ENCODE measurements around the gene SCTR. TPM values are rescaled to one million over a fixed set of nuclear protein-coding genes. Genes with fewer than 3 reads are reported as not detected.

The SCTR gene
- polyA plus RNA-seq, 3 donors = 7.4 to 11.2 (median 8.3) TPM

- DNase-seq (ENCODE audit: low read depth in 3 of 3, low spot score in 2 of 3) = no peak
These were observed 48.4 kb downstream of the SCTR start for GRCh38 chr2:119475857-119476244.

DNA sequence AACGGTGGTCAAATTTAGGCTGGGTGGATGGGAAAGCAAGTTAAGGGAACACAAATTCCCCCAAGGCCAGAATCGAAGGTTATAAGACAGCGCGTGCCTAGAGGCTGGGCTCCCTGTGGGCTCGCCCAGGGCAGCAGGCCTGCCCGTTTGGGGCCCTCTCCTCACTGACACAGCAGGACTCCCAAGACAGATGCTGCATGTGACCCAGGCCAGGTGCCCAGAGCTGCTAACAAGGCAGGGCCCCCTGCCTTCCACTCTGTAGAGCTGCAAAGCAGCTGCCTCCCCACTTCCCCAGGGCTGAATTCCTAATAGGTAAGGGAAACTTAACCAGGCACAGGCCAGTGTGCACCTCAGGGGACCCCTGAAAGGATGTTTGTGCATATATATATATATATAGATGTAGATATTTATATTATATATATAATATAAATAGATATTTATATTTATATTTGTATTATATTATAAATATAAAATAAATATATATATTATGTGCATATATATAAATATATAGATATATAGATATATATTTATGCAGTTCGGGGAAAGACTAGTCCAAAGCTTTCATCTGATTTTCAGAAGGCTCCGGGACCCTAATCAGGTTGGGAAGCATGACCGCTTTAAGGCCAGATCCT is 48.9 kb downstream of the SCTR start:
- DNase-seq (ENCODE audit: low read depth in 3 of 3, low spot score in 2 of 3) = no peak

GRCh38 chr2:119474371-119475224 is 49.7 kb downstream of the SCTR start:
- no peak for DNase-seq (ENCODE audit: low read depth in 3 of 3, low spot score in 2 of 3)

DNA sequence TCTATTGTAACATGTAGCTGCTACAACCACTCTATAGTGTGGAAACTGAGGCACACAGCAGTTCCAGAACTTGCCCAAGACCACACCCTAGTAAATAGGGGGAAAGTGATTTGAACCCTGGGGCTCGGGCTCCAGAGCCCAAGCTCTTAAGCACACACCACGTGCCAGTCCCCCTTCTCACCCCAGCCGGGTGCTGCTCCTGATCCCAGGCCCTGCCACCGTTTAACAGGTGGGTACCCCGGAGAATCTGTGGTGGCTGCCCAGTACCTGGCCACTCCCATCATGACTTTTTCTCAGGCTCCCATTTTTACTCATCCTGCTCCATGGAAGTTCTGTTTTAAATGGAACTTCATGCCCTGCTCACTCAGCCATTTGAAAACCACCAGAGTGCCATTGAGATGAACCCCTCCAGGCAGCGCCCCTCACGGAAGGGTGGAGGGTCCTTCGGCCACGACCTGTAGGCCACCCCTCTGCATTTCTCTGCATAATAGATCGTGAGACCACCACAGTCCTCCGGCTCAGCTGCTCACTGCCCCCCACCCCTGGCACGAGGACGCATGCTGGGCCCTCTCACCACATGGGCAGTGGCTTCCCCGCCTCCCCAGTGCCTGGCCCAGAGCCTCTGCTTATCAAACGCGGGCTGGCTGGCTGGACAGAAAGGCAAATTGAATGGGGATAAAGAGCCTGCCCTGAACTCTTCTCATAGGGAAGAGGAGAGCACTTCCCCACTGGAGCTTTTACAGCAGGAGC is 50.5 kb downstream of the SCTR start:
- DNase-seq (ENCODE audit: low read depth in 3 of 3, low spot score in 2 of 3) = no peak

DNA sequence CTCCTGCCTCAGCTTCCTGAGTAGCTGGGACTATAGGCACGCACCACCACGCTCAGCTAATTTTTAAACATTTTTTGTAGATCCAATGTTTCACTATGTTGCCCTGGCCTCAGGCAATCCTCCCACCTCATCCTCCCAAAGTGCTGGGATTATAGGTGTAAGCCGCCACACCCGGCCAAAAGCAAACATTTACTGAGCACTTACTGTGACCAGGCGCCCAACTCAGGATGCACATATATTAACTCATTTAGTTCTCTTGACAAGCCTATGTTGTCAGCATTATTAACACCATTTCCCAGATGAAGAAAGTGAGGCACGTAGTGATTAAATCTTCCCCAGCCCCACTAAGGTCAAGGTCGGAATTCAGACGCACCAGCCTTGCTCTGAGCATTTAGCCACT is 51.5 kb downstream of the SCTR start:
- DNase-seq (ENCODE audit: low read depth in 3 of 3, low spot score in 2 of 3) = no peak

DNA sequence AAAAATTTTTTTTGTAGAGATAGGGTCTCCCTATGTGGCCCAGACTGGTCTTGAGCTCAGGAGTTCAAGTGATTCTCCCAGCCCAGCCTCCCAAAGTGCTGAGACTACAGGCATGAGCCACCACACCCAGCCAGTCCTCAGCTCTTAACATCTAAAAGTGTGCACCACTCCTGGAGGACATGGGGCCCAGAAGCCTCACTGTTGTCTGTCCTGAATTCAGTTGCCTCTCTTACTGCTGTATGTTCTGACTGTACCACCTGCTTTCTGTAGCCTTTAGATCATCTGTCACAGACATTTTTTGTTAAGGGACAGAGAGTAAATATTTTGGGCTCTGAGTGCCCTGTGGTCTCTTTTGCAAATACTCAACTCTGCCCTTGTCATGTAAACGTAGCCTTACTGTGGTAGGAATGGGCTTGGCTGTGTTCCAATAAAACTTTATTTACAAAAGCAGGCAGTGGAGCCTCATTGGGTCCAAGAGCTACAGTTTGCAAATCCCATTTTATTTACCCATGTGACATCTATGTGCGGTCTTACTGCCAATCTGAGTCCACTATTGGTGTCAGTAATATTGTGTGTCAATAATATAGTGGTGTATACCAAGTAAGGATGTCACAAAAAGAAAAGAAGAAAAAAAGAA is 54.5 kb downstream of the SCTR start:
- DNase-seq (ENCODE audit: low read depth in 3 of 3, low spot score in 2 of 3) = no peak

GRCh38 chr2:119469131-119469530 is 55.2 kb downstream of the SCTR start:
- no peak for DNase-seq (ENCODE audit: low read depth in 3 of 3, low spot score in 2 of 3)

DNA sequence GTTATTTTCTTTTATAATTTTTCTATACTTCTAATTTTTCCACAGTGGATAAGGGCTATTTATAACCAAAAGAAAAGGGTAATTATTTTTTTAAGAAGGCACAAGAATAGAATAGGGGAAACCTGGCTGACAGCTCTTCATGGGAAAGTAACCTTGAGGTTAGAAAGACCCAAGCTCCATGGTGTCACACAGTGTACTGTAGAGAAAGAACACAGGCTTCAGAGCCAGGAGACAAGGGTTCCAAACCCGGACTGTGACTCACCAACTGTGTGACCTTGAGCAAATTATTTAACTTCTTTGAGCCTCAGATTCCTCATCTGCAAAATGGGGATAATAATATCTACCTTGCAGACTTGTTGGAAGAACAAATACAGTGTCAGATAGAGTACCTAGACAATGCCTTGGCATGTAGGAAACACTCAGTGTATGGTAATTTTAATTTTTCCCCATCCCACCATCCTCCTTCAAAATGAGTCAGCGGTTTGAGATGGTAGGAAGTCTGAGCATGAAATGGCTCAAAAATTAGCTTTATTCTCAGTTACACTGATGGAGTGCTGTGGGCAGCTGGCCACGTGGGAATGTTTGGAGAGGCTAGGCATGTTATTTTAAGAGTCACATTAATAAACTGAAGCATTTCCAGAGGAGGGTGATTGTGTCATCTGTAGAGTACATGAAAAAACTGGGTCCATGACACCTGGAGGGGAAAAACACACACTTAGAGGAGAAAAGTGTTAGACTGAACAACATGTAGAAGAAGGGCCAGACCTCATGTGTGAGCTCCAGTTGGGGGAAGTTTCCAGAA is 55.9 kb downstream of the SCTR start:
- no peak for DNase-seq (ENCODE audit: low read depth in 3 of 3, low spot score in 2 of 3)

- DNase-seq (ENCODE audit: low read depth in 3 of 3, low spot score in 2 of 3) = no peak
These were observed 57.9 kb downstream of the SCTR start for GRCh38 chr2:119466373-119466772.

- no peak for DNase-seq (ENCODE audit: low read depth in 3 of 3, low spot score in 2 of 3)
These were observed 58.6 kb downstream of the SCTR start for GRCh38 chr2:119465687-119466086.

- DNase-seq (ENCODE audit: low read depth in 3 of 3, low spot score in 2 of 3) = no peak
These were observed 59.3 kb downstream of the SCTR start for GRCh38 chr2:119464981-119465380.

DNA sequence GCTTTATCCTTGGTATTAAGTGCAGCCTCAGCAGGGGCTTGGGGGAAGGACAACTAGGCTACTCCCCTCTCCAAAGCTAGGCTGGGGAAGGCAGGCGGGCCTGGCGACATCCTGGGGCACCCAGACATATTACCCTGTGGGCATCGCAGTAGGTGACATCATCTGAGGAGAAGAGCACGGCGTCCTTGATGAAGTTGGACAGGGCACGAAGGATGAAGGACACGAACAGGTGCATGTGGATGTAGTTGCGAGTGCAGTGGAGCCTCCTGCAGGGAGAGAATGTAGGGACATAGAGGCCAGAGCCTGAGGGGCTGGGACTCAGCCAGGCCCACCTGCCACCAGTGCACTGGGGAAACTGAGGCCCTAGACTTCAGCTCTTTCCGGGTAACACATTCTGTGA is 60.3 kb downstream of the SCTR start:
- no peak for DNase-seq (ENCODE audit: low read depth in 3 of 3, low spot score in 2 of 3)

GRCh38 chr2:119463136-119463535 is 61.1 kb downstream of the SCTR start:
- no peak for DNase-seq (ENCODE audit: low read depth in 3 of 3, low spot score in 2 of 3)

GRCh38 chr2:119462574-119462973 is 61.7 kb downstream of the SCTR start:
- no peak for DNase-seq (ENCODE audit: low read depth in 3 of 3, low spot score in 2 of 3)

DNA sequence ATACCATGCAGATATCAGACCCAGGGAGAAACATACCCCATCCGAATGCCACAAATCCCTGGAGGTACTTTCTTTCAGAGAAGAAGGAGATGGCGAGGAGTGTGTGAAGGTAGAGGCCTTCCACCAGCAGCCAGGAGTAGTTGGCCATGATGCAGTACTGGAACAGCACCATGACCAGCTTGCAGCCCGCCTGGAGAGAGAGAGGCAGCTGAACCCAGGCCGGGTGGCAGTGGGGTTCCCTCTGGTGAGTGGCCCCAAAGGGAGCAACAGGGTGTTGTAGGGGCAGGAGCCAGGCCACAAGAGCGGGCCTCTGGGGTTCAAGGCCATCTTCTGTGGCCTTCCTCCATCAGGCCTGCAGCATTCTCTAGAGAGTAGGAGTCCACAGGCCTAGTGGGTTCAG is 62.5 kb downstream of the SCTR start:
- DNase-seq (ENCODE audit: low read depth in 3 of 3, low spot score in 2 of 3) = no peak

- DNase-seq (ENCODE audit: low read depth in 3 of 3, low spot score in 2 of 3) = no peak
These were observed 64.2 kb downstream of the SCTR start for GRCh38 chr2:119460076-119460475.

DNA sequence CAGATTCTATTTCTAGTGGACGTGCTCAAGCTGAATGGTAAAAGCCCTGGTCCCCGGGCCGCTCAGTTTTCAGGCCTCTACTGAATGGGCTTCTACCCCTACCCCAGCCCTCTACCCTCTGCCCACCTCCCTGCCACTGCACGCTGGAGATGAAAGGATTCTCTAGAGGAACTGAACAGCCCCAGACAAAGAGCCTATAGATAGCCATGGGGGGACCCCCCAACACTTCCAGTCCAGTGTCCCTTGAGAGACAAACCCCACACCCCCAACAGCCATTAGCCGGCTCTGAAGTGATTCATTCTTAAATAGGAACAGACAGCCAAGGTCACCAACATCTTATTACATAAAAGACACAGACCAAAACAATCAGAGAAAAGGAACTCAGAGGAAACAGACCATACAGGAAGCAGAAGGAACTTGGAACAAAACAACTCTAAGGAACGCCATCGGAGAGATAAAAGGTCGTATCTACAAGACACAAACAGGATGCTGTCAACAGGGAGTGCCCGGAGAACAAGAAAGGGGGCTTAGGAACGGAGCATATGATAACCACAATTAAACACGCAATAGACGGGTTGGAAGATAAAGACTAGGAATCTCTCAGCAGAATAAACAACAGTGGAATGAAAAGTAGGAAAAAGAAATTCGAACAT is 69.1 kb downstream of the SCTR start:
- no peak for DNase-seq (ENCODE audit: low read depth in 3 of 3, low spot score in 2 of 3)

DNA sequence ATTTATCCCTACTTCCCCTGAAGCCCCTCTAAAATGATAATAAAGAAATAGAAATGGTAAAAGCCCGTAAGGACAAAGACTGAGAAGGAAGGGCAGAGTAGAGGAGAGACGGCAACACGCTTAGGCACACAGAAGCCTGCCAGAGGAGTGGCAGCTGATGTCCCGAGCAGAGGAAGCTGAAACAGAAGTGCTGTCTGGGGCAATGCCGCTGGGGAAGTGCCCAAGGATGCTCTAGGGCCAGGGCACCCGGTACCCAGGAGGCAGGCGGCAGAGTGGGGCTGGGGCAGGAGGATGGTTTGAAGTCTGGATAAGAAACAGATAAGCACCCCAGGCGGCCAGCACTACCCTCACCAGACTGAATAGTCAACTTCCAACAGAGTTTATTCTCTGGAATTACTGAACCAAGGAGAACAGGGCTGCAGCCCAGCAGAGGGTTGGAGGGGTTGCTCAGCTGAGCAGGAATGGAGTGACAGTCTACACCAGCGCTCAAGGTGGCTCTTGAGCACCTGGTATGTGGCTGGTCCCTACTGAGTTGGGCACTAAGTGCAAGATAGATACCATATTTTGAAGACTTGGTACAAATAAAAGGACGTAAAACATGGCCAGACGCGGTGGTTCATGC is 70.2 kb downstream of the SCTR start:
- DNase-seq (ENCODE audit: low read depth in 3 of 3, low spot score in 2 of 3) = no peak

- no peak for DNase-seq (ENCODE audit: low read depth in 3 of 3, low spot score in 2 of 3)
These were observed 72.8 kb downstream of the SCTR start for GRCh38 chr2:119451336-119452050.

Data from right renal cortex interstitium (tissue), 3 donors.